Endothelial cell of umbilical vein (primary cell): ENCODE results near the gene PRUNE2.

Experiments
- CTCF ChIP-seq, 2 donors: IDR thresholded peaks; 1 replicate in 1 of 2; 2 replicates in 1 of 2; pipeline ENCODE4 v1.5.1; 2011; ENCODE audit warnings: low read length in 2 of 2, mild to moderate bottlenecking in 2 of 2, moderate library complexity in 2 of 2, control low read depth in 1 of 2, inconsistent platforms in 1 of 2, low read depth in 1 of 2; ENCODE audit not compliant: insufficient read depth in 1 of 2; ENCODE audit errors: extremely low read depth in 1 of 2
- POLR2A ChIP-seq: IDR thresholded peaks from 2 replicates; pipeline ENCODE4 v1.6.1; 2012; ENCODE audit warnings: low read depth, mild to moderate bottlenecking, control low read depth, low read length
- POLR2AphosphoS5 ChIP-seq: IDR thresholded peaks from 2 replicates; pipeline ENCODE4 v1.6.1; 2012; ENCODE audit warnings: low read depth, mild to moderate bottlenecking, control low read depth, low read length, moderate library complexity; ENCODE audit not compliant: insufficient read depth

- TF ChIP-seq CTCF (IDR thresholded peaks at IDR 0.05; ENCODE audit: extremely low read depth in 1 of 2, insufficient read depth in 1 of 2, low read depth in 1 of 2, low read length in 2 of 2), result no peak
- no peak for TF ChIP-seq POLR2A
- TF ChIP-seq POLR2AphosphoS5, result no peak
Measured at GRCh38 chr9:76595645-76596044, 310.3 kb downstream of the PRUNE2 start.
